Kidney (tissue), 14 donors: ENCODE results near the gene CLCA1. TPM values are rescaled to one million over a fixed set of nuclear protein-coding genes. Genes with fewer than 3 reads are reported as not detected.

ENCODE experiments used
- DNase-seq, 5 donors: peaks; one replicate each; pipeline ENCODE4 v3.0.0-alpha.2; 2013 to 2020
- FAIRE-seq: peaks from 2 replicates; lab custom pipeline; 2012; peaks lifted over from hg19 to GRCh38; lab: Jason Lieb, UNC
- H3K27ac ChIP-seq, 2 donors: one replicate each; pipeline ENCODE4 v1.7.0; 2013; ENCODE audit warnings: low read depth in 2 of 2, low read length in 2 of 2, inconsistent platforms in 1 of 2
- H3K27me3 ChIP-seq: one replicate; pipeline ENCODE4 v1.7.1; 2013; ENCODE audit warnings: low read length, inconsistent platforms; ENCODE audit not compliant: control insufficient read depth, insufficient read depth
- H3K36me3 ChIP-seq, 3 donors: one replicate each; pipeline versions ENCODE4 v1.7.0 to v1.7.1; 2013; ENCODE audit warnings: low read length in 3 of 3, control low read depth in 1 of 3, inconsistent platforms in 1 of 3; ENCODE audit not compliant: insufficient read depth in 3 of 3, control insufficient read depth in 2 of 3
- H3K4me1 ChIP-seq, 3 donors: one replicate each; pipeline versions ENCODE4 v1.7.0 to v1.7.1; 2013; ENCODE audit warnings: low read length in 3 of 3, inconsistent platforms in 1 of 3, low read depth in 1 of 3; ENCODE audit not compliant: control insufficient read depth in 2 of 3, insufficient read depth in 2 of 3
- H3K4me3 ChIP-seq, 3 donors: one replicate each; pipeline versions ENCODE4 v1.7.0 to v1.8.1; 2013; ENCODE audit warnings: low read length in 3 of 3, control low read depth in 1 of 3, inconsistent platforms in 1 of 3
- H3K9ac ChIP-seq, 3 donors: one replicate each; pipeline versions ENCODE4 v1.7.0 to v1.7.1; 2013; ENCODE audit warnings: low read length in 3 of 3, control low read depth in 1 of 3, inconsistent platforms in 1 of 3
- H3K9me3 ChIP-seq, 3 donors: one replicate each; pipeline versions ENCODE4 v1.7.0 to v1.7.1; 2013; ENCODE audit warnings: low read length in 3 of 3, control low read depth in 1 of 3, inconsistent platforms in 1 of 3; ENCODE audit not compliant: control insufficient read depth in 2 of 3, insufficient read depth in 1 of 3
- intact Hi-C: fragments of 100-400 bp; cut with DNase I; formaldehyde crosslinking; loops from one replicate; pipeline ENCODE4 v1.11.1; 2022
- polyA plus RNA-seq: library from polyadenylated mRNA; stranded (reverse); fragments of 350-450 nt; fragmentation: Illumina TruSeq; extraction: RNeasy Lipid Tissue Mini Kit (QIAGEN cat#74804); gene quantifications from one replicate; pipeline ENCODE4 v1.2.3, GENCODE V29; 2014; ENCODE audit warnings: low read depth, low replicate concordance; ENCODE audit not compliant: insufficient read depth
- total RNA-seq: library from RNA; stranded (reverse); fragmentation: NEBNext Ultra II Directional; extraction: Animal tissue kit (Norgen Biotek cat#: 25700); gene quantifications from one replicate; pipeline ENCODE4 v1.2.1, GENCODE V29; 2021
- TF ChIP-seq, protein P1 (sequence below): IDR thresholded peaks from 3 replicates; pipeline ENCODE4 v1.5.1; 2012; ENCODE audit warnings: mild to moderate bottlenecking, moderate library complexity, borderline replicate concordance; ENCODE audit not compliant: insufficient read depth; ENCODE audit errors: extremely low read depth
- donor health status: control.
- donor health status: control.
- donor health status: control.
- donor health status: control.
- donor health status: control.
- donor health status: DM: yes; HTN: yes; CAD: no.
- donor health status: Normal renal cell carcinoma (clear cell type).

CLCA1 gene
- total and polyA plus RNA-seq, 2 donors from 2014 or later = not detected

DNA sequence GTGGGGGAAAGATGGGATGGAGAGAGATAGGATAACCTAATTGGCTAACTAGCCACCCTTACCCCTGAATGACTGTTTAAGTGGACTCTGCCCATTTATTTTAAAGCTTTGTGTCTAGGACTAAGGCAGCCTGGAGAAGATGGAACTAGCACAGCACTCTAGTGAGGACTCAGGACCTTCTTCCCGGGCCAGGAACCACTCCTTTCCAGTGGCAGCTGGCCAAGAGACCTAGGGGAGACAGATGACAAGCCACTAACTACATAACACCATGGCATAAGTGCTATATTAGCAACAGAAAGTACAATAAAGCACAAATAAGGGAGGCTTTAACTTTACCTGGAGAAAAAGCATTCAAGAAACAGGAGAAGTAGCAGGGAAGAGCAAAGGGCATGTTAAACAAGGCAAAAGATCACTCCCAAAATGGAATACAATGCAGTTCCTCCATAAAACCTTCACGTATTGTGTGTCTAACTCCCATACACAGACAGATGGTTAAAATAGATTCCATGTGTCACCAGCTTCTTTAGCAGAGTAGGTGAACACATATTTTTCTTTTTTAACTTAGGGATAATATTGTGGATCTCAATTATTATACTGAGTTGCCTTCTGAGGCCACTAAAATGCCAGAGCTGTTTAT, 20.6 kb downstream of the CLCA1 start:
- FAIRE-seq (no peak), DNase-seq (no peak)
- intact Hi-C loops = no loop called here
- no peaks in the 10 kb centered on the region for H3K4me1 ChIP-seq
- H3K9me3 ChIP-seq = no peaks in the 10 kb centered on the region
- no peak overlapping the region for H3K27ac ChIP-seq
- no peaks in the 10 kb centered on the region for H3K27me3 ChIP-seq
- no peak overlapping the region for H3K9ac ChIP-seq
- no peaks in the 10 kb centered on the region for H3K36me3 ChIP-seq
- TF ChIP-seq, protein P1, sequence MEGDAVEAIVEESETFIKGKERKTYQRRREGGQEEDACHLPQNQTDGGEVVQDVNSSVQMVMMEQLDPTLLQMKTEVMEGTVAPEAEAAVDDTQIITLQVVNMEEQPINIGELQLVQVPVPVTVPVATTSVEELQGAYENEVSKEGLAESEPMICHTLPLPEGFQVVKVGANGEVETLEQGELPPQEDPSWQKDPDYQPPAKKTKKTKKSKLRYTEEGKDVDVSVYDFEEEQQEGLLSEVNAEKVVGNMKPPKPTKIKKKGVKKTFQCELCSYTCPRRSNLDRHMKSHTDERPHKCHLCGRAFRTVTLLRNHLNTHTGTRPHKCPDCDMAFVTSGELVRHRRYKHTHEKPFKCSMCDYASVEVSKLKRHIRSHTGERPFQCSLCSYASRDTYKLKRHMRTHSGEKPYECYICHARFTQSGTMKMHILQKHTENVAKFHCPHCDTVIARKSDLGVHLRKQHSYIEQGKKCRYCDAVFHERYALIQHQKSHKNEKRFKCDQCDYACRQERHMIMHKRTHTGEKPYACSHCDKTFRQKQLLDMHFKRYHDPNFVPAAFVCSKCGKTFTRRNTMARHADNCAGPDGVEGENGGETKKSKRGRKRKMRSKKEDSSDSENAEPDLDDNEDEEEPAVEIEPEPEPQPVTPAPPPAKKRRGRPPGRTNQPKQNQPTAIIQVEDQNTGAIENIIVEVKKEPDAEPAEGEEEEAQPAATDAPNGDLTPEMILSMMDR = no peak
- H3K4me3 ChIP-seq = no peak overlapping the region

DNA sequence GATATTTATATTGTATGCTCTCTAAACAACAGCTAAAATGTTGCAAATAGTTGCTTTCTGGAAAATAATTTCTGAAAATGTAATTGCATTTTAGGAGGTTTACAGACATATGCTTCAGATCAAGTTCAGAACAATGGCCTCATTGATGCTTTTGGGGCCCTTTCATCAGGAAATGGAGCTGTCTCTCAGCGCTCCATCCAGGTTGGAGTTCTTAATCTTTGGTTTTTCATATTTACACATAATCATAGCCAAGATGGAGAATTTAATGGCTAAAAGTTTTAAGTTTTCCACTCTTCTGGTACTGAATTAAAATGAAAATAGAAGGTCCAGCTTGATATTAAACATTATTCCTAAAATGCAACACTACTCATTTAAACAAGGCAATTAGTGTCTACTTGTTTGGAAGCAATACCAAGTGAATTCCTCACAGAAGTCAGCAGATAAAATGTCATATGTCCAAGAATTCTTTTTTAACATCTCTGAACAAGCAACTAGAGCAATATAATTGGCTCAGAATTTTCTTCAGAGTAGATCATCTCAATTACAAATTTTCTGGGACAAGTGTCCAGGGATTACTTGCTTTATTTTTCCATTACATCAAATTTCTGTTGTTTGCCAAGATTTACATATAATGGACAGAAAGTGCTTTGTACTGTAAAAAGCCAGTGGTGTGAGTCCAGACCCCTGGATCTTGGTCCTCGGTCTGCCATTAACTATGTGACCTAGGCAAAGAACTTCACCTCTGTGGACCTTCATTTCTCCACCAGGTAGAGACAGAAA, 22.6 kb downstream of the CLCA1 start:
- Histone ChIP-seq H3K9me3 (no peaks in the 10 kb centered on the region), H3K27me3 (no peaks in the 10 kb centered on the region), H3K4me1 (no peaks in the 10 kb centered on the region), H3K9ac (no peak overlapping the region), H3K27ac (no peak overlapping the region), H3K4me3 (no peak overlapping the region), H3K36me3 (no peaks in the 10 kb centered on the region)
- FAIRE-seq (no peak), DNase-seq (no peak)
- intact Hi-C loops = no loop called here
- TF ChIP-seq, protein P1 = no peak

DNA sequence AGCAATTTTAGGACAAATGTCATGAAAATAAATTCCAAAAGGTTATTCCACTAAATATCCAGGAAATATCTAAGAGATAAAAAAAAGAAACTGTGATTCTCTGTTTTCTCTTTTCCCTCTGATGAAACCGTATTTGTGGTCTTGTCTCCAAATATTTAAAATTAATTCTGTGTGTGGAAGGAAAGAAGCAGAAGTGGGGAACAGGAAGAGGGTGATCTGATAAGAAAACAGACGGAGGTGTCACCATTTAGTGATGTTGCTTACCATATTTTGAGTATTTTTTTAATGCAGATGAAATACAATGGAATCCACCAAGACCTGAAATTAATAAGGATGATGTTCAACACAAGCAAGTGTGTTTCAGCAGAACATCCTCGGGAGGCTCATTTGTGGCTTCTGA, 29.6 kb downstream of the CLCA1 start:
- H3K36me3 ChIP-seq = no peaks in the 10 kb centered on the region
- no peak overlapping the region for H3K9ac ChIP-seq
- no peaks in the 10 kb centered on the region for H3K9me3 ChIP-seq
- H3K27ac ChIP-seq = no peak overlapping the region
- DNase-seq (no peak), FAIRE-seq (no peak)
- no peaks in the 10 kb centered on the region for H3K27me3 ChIP-seq
- H3K4me1 ChIP-seq = no peaks in the 10 kb centered on the region
- TF ChIP-seq, protein P1 = no peak
- intact Hi-C loops = no loop called here
- no peak overlapping the region for H3K4me3 ChIP-seq
